Lower leg skin (tissue), 3 donors: ENCODE data around the gene GRK6.
"Not testable (repeated sequence)": the region's sequence is repeated elsewhere in the genome, so short reads cannot be mapped to it uniquely, and the experiment has no call there.

Experiments
- POLR2A ChIP-seq, 2 donors: fragments of 450-650 bp; IDR thresholded peaks; one replicate each; pipeline ENCODE4 v1.6.1; 2016 to 2017; ENCODE audit warnings: antibody characterized with exemption in 2 of 2, mild to moderate bottlenecking in 1 of 2, moderate library complexity in 1 of 2
- TF ChIP-seq, protein P1 (sequence below), 3 donors: fragments of 450-650 bp; IDR thresholded peaks; one replicate each; pipeline ENCODE4 v1.5.1; 2016; ENCODE audit warnings: antibody characterized with exemption in 3 of 3, mild to moderate bottlenecking in 3 of 3, moderate library complexity in 2 of 3

DNA sequence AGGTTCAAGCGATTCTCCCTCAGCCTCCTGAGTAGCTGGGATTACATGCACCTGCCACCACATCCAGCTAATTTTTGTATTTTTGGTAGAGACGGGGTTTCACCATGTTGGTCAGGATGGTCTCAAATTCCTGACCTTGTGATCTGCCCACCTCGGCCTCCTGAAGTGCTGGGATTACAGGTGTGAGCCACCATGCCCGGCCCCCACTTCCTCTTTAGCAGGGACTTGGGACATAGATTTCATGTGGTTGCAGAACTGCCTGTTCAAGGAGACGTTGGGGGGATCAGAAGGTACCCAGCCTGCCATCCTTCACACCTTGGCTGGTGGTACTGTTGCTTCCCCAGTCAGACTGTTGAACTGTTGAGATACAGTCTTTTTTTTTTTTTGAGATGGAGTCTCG, 9.4 kb upstream of the GRK6 start:
- TF ChIP-seq, protein P1, sequence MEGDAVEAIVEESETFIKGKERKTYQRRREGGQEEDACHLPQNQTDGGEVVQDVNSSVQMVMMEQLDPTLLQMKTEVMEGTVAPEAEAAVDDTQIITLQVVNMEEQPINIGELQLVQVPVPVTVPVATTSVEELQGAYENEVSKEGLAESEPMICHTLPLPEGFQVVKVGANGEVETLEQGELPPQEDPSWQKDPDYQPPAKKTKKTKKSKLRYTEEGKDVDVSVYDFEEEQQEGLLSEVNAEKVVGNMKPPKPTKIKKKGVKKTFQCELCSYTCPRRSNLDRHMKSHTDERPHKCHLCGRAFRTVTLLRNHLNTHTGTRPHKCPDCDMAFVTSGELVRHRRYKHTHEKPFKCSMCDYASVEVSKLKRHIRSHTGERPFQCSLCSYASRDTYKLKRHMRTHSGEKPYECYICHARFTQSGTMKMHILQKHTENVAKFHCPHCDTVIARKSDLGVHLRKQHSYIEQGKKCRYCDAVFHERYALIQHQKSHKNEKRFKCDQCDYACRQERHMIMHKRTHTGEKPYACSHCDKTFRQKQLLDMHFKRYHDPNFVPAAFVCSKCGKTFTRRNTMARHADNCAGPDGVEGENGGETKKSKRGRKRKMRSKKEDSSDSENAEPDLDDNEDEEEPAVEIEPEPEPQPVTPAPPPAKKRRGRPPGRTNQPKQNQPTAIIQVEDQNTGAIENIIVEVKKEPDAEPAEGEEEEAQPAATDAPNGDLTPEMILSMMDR (IDR thresholded peaks at IDR 0.05), result not testable (repeated sequence)
- not testable (repeated sequence) for TF ChIP-seq POLR2A (IDR thresholded peaks at IDR 0.05)
